ENCODE data around the gene IL11RA.

IL11RA gene

GRCh38 chr9:34689116-34689470 is 37.1 kb downstream of the IL11RA start:
- no peak overlapping the region for H3K4me2 ChIP-seq (ENCODE audit: low read length)
- no peaks in the 10 kb centered on the region for H3K9me2 ChIP-seq (ENCODE audit: low read depth, low read length)
- no peaks in the 10 kb centered on the region for H3K4me1 ChIP-seq (ENCODE audit: insufficient read depth, low read length, severe bottlenecking)
- no peak overlapping the region for H3K4me3 ChIP-seq (ENCODE audit: low read depth, low read length, poor library complexity, severe bottlenecking)
- TF ChIP-seq, protein P1, sequence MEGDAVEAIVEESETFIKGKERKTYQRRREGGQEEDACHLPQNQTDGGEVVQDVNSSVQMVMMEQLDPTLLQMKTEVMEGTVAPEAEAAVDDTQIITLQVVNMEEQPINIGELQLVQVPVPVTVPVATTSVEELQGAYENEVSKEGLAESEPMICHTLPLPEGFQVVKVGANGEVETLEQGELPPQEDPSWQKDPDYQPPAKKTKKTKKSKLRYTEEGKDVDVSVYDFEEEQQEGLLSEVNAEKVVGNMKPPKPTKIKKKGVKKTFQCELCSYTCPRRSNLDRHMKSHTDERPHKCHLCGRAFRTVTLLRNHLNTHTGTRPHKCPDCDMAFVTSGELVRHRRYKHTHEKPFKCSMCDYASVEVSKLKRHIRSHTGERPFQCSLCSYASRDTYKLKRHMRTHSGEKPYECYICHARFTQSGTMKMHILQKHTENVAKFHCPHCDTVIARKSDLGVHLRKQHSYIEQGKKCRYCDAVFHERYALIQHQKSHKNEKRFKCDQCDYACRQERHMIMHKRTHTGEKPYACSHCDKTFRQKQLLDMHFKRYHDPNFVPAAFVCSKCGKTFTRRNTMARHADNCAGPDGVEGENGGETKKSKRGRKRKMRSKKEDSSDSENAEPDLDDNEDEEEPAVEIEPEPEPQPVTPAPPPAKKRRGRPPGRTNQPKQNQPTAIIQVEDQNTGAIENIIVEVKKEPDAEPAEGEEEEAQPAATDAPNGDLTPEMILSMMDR (IDR thresholded peaks at IDR 0.05; ENCODE audit: low read length), result no peak
- no peak for TF ChIP-seq EZH2 (IDR thresholded peaks at IDR 0.05; ENCODE audit: borderline replicate concordance, low read length)
- H2AFZ ChIP-seq (ENCODE audit: low read length), result no peak overlapping the region
- no peak overlapping the region for H3K9ac ChIP-seq (ENCODE audit: low read length)
- H3K27me3 ChIP-seq (ENCODE audit: insufficient read depth, low read length), result no peaks in the 10 kb centered on the region
- H3K36me3 ChIP-seq (ENCODE audit: insufficient read depth, low read length), result no peaks in the 10 kb centered on the region
- H3K9me3 ChIP-seq (ENCODE audit: low read length), result no peaks in the 10 kb centered on the region
- no peaks in the 10 kb centered on the region for H3K79me2 ChIP-seq (ENCODE audit: insufficient read depth, low read length)
- H3K27ac ChIP-seq (ENCODE audit: low read depth, low read length, poor library complexity, severe bottlenecking), result no peak overlapping the region
- no peaks in the 10 kb centered on the region for H3F3A ChIP-seq (ENCODE audit: insufficient read depth, low read length)
- H4K20me1 ChIP-seq (ENCODE audit: insufficient read depth, low read length), result no peaks in the 10 kb centered on the region

- Histone ChIP-seq H3K27me3 (ENCODE audit: insufficient read depth, low read length) (no peaks in the 10 kb centered on the region), H2AFZ (ENCODE audit: low read length) (no peak overlapping the region), H4K20me1 (ENCODE audit: insufficient read depth, low read length) (no peaks in the 10 kb centered on the region), H3K9me2 (ENCODE audit: low read depth, low read length) (no peaks in the 10 kb centered on the region), H3K9me3 (ENCODE audit: low read length) (no peaks in the 10 kb centered on the region), H3K36me3 (ENCODE audit: insufficient read depth, low read length) (no peaks in the 10 kb centered on the region), H3K79me2 (ENCODE audit: insufficient read depth, low read length) (no peaks in the 10 kb centered on the region), H3K27ac (ENCODE audit: low read depth, low read length, poor library complexity, severe bottlenecking) (no peak overlapping the region), H3K4me3 (ENCODE audit: low read depth, low read length, poor library complexity, severe bottlenecking) (no peak overlapping the region), H3K4me2 (ENCODE audit: low read length) (no peak overlapping the region), H3F3A (ENCODE audit: insufficient read depth, low read length) (no peaks in the 10 kb centered on the region), H3K9ac (ENCODE audit: low read length) (no peak overlapping the region), H3K4me1 (ENCODE audit: insufficient read depth, low read length, severe bottlenecking) (no peaks in the 10 kb centered on the region)
- no peak for TF ChIP-seq EZH2 (IDR thresholded peaks at IDR 0.05; ENCODE audit: borderline replicate concordance, low read length)
- TF ChIP-seq, protein P1 (IDR thresholded peaks at IDR 0.05; ENCODE audit: low read length), result no peak
Measured at GRCh38 chr9:34689512-34689911, 37.5 kb downstream of the IL11RA start.

DNA sequence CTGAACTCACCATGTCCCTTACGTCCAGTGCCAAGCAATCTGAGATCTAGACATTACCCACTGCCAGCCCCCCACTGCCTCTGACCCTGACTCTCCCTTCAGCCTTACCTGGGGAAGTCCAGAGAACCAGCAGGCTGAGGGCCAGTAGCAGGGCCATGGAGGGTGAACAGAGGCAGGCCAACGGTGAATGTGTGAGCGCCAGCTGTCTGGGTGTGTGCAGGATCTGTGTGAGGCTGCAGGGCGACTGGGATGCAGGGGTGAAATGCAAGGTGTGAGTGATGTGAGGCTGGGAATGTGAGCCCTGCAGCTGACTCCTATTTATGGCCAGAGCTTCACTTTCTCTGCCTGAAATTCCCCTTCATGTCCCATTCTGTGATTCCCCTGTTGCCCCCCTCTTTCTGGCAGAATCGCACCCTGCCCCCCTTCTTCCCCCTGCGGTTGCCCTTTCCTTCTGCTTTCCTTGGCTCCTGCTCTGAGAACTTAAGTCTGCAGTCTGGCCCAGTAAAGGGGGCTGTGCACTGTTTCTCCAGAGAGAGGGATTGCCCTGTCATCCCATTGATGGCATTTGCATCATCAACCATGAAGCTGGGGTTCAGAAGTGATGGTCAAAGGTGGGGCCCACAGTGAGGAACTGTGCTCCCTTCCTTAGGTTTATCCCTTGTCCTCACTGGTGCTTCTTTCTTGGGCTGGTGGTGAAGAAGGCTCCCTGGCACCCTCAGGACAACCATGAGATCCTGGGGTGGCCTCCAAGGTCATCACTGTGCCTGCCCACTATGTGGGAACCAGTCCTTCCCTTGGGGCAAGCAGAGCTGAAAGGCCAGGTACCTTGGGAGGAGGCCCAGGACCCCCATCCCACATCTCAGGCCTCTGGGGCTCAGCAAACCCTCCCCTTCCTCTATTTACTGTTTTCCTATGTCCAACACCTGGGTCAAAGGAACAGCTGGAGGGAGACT is 39.3 kb downstream of the IL11RA start, which contains the start of gene CCL19:
TSS of gene CCL19 (minus strand) at position 294 of the 953 bp plus-strand sequence. CDS start at position 157, 137 bp downstream.
- Histone ChIP-seq H3K79me2 (ENCODE audit: insufficient read depth, low read length) (no peaks in the 10 kb centered on the region), H3K4me3 (ENCODE audit: low read depth, low read length, poor library complexity, severe bottlenecking) (no peak within 1 kb of the TSS), H3K9me3 (ENCODE audit: low read length) (no peaks in the 10 kb centered on the region), H4K20me1 (ENCODE audit: insufficient read depth, low read length) (no peaks in the 10 kb centered on the region), H3K9me2 (ENCODE audit: low read depth, low read length) (no peaks in the 10 kb centered on the region), H2AFZ (ENCODE audit: low read length) (no peak within 1 kb of the TSS), H3K27ac (ENCODE audit: low read depth, low read length, poor library complexity, severe bottlenecking) (no peak within 1 kb of the TSS), H3K4me2 (ENCODE audit: low read length) (no peak within 1 kb of the TSS), H3K36me3 (ENCODE audit: insufficient read depth, low read length) (no peaks in the 10 kb centered on the region), H3F3A (ENCODE audit: insufficient read depth, low read length) (no peaks in the 10 kb centered on the region), H3K27me3 (ENCODE audit: insufficient read depth, low read length) (no peaks in the 10 kb centered on the region), H3K9ac (ENCODE audit: low read length) (no peak within 1 kb of the TSS), H3K4me1 (ENCODE audit: insufficient read depth, low read length, severe bottlenecking) (no peaks in the 10 kb centered on the region)
- no peak for TF ChIP-seq EZH2 (IDR thresholded peaks at IDR 0.05; ENCODE audit: borderline replicate concordance, low read length)
- TF ChIP-seq, protein P1 (IDR thresholded peaks at IDR 0.05; ENCODE audit: low read length), result no peak

All from OCI-LY1 (cell line).